Astrocyte (in vitro differentiated cells and primary cell): ENCODE data around the gene NDUFB7.

Experiments used
- CTCF ChIP-seq: IDR thresholded peaks from 2 replicates; pipeline ENCODE4 v1.5.1; 2011; ENCODE audit warnings: low read depth, mild to moderate bottlenecking, inconsistent platforms, low read length, moderate library complexity; ENCODE audit not compliant: insufficient read depth
- EZH2 ChIP-seq: IDR thresholded peaks from 2 replicates; pipeline ENCODE4 v1.6.1; 2012; ENCODE audit warnings: mild to moderate bottlenecking, low read length, inconsistent platforms; ENCODE audit not compliant: insufficient read depth

- no peak for TF ChIP-seq CTCF
- TF ChIP-seq EZH2 = no peak
Observed at GRCh38 chr19:14545716-14546082, 26.2 kb downstream of the NDUFB7 start.
